Esophagus mucosa (tissue), 1 donor: ENCODE measurements around the gene CLRN3. TPM values are rescaled to one million over a fixed set of nuclear protein-coding genes. Genes with fewer than 3 reads are reported as not detected.

Experiments
- ATAC-seq: fragments of 200-7000 bp; cut with Tn5 transposase; one replicate; pipeline ENCODE4 v1.9.1; 2020
- total RNA-seq: library from RNA; stranded (reverse); gene quantifications from one replicate; pipeline ENCODE4 v1.2.4, GENCODE V29; 2023
- donor health status: DM: yes; HTN: yes; CAD: no.

Gene CLRN3
- total RNA-seq, 1 donor from 2014 or later: not detected

DNA sequence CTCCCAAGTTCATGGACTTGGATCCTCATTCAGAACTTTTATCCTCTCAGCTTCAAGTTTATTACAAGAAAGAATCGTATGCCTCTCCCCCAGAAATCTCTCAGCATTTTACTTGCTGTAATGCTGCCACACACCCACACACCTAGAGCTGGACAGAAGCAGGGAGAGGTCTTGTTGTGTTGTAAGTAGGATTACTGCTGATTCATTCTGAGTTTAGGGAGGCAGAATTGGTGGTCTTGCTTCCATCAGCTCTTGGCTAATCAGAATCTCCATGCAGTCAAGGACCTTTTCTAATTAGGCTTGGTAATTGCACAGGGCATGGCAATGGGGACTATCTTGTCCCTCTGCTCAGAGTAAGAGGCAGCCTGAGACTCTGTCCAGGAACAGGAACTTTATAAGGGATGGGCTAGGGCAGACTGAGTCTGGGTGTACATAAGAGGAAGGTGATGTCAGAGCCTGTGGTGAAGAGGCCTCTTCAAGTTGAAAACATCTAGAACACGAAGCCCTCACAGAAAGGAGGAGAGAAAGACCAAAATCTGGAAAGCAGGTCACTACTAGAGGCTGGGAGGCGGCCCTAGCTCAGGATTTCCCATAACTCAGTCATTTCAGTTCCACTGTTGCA, 7.1 kb upstream of the CLRN3 start:
- no peak for ATAC-seq

DNA sequence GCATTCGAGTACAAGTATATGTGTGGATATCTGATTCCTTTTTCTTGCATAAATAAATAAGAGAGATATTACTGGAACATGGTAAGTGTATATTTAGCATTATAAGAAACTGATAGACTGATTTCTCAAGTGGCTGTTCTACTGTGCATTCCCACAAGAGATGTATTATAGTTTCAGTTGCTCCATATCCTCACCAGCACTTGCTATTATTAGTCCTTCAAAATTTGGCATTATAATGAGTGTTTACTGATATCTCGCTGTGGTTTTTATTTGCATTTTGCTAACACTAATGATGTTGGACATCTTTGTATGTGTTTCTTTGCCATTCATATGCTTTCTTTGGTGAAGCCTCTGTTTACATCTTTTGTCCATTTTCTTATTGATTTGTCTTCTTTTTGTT, 4.4 kb upstream of the CLRN3 start:
- no peak for ATAC-seq

DNA sequence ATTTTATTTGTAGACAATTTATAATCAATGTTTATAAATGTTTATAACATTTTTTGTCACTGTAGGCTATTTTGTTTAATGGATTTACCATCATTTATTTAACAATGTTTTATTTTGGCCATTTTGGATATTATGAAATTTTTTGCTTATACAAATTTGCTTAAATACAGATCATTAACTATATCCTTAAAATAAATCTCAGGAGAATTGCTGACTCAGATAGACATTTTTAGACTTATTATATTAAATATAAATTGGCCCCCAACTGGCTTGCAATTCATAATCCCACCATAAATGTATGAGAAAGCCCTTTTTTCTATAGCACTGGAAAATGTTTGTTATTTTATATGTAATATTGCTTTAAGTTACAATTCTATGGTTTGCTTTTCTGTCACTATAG, 3.8 kb upstream of the CLRN3 start:
- no peak for ATAC-seq

DNA sequence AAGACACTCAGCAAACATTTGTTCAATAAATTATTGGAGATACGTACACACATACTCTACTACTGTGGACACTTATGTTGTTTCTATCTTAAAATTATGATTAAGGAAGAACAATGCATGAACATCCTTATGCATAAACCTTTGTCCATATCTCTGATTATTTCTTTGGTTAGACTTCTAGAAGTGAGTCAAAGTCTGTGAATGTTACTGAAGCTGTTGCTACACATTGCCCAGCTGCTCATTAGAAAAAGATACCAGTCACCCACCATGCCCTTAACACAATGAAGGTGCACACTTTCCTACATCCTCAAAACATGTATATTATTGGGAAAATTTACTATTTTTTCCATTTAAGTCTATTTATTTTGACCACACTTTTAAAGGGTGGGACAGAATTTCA, 1.4 kb upstream of the CLRN3 start:
- ATAC-seq: no peak

DNA sequence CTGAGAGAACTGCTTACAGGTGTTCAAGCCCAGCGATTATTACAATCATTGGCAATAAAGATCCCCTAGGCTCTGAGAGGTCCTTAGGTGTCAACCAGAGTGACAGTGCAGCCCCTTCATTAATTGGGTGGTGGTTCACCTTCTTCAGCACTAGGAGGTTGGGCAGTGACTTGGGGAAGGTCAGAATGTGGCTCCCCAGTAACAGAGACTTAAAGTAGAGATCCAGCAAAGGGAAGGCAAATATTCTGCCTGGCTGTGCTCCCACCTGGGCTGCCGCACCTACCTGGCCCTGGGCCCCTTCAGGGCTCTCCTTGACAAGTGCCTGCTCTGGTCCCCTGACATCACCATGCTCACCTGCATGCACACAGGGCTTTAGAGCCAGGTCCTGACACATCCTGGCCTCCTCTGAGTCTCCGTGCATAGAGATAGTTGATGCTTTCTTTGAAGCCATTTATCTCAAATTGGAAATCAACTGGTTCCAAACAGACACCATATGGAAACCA, 1.9 kb downstream of the CLRN3 start:
- ATAC-seq: no peak

DNA sequence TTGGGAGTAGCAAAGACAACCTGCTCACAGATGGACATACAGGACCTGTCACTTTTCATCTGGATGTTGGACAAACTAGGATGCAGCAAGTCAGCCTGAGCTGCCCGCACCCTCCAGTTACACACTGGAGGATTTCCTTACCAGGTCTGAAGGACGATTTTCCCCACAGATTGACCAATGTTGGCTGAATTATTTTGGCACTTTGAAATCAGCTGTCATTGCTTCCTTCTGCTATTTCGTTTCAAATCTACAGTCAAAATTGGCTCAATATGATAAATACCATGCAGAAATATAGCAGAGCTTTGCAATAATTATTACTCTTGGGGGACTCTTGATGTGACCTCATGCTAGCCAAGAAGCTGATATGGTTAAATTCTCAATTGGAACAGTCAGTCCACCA, 2.5 kb downstream of the CLRN3 start:
- no peak for ATAC-seq

DNA sequence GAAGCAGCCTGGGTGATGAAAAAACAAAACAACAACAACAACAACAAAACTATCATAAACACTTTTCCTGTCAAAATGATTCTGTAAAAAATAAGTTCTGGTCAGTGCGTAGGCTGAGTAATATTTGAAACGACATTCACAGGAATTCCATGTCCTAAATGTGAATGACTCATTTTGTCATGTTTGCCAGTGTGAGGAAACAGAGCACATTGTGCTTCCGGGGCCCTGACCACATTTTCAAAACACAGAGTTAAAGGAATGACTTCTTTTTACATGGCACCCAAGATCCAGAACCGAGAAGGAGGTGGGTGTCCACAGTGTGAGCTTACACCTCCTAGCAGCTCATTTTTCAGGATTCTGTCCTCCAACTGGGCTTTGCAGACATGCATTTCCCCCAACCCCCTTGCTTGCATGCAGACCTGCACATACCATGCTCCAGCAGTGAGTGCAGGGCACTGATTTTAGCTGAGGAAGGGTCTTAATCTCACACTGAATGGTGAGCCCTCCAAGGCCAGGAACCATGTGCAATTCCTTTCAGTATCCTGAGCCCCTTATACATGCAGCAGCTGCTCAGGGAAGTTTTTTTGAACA, 3.0 kb downstream of the CLRN3 start:
- no peak for ATAC-seq

DNA sequence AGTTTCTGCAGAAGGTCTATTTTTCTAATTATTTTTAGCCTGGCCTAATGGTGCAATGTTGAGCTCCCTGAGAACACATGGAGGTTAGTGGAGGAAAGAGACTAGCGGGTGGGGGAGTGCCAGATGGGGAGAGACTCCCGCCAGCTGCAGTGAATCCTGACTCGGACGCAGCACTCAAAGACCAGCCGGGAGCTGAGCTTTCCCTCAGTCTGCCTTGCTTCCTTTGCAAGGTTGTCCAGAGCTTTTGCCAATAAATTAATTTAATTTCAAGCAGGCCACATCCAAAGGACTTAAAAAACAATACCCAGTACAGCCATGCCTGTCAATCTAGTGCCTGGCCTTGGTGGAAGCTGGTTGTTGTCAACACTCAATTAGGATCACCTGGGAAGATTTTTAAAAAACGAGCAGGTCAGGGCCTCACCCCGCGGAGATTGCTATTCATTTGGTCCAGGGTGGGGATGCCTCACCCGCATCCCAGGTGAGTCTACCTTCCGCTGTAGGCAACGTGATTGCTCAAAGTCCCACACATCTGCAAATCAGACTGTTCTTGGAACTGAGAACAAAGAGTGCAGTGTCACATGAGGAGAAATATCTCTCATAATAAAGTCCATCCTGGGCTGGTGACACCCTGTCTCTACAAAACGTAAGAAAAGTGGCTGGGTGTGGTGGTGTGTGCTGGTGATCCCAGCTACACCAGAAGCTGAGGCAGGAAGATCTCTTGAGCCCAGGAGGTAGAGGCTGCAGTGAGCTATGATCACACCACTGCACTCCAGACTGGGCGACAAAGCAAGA, 4.0 kb downstream of the CLRN3 start:
- no peak for ATAC-seq

DNA sequence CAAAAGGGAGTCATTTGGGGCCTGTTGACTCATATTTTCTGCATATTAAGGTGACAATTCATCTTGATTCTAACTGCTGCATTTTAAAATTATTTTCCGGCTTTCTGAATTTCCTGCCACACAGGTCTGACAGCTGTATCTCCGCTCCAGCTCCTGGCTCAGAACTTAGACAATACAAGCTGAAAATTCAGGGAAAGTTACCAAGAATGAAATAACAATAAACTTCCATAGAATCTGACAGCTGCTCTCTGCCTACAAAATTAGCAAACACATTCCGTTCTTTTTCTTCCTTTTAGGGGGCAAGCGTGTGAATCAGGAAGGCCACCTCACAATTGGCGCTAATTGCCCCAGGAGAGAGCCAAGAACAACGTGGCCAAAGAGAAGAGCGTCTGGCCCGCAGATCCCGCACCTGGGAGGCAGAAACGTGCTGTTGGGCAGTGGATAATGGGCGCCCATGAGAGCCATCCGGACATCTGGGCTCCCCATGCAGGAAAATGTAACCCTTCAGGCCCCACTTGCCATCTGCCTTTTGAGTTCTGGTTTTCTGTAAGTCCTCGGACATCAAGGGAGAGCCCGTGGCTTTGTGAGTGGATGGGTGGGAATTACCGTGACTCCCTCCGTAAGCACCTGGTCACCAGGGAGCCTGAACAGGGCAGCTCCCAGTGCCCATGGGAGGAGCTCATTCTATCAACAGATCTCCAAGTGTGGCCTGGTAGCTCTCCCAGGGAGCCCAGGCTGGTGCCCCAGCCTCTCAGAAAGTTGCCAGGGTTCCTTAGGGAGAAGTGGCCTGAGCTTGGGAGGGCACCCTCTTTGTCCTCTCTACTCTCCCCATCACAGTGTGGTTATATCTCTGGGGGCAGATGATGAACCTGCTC, 5.0 kb downstream of the CLRN3 start:
- ATAC-seq: no peak

DNA sequence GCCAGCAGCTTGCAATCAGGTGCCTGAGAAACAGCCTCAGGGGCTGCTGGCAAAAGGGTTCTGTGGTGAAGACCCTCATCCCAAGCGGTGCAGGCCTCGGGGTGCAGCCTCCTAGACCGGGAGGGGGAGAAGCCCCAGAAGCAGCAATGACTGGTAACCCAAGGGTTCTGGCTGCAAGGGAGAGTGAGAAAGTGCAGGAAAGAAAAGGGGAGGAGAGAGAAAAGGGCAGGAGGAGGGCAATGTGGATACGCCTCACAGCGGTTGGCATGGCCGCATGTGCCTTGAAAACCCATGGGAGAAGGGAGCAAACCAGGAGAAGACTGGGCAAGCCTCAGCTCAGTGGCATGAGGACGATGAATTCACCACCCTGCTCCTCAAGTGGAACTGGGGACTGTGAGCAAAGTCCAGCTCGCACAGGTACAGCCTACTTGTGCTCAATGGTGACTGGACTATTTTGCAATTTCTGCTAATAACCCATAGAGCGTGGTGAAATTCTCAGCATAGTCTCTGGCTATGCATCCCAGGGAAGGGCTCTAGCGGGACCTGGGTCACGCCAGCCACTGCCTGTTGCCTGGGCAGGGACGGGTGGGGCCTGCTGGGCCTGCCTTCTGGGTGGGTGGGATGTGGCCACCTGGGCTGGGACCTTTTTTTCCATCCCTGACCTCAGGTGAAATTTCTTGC, 6.2 kb downstream of the CLRN3 start:
- peak; percentile 30 for ATAC-seq

DNA sequence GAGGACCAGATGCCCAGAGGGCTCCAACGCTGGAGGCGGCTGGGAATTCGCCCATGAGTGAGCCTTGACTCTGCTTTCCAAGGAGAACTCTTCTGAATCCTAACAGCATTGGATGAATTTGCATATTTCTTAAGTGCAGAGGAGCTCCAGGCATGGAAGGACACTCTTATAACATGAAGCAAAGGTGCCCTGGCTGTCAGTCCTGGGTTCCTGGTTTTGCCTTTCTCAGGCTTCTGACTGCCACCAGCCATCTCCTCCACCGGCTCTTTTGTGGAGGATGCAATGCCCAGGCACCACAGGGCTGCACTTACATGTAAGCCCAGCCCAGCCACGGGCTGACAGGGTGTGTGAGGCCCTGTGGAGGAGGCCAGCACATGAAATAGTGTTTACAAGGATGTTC, 8.2 kb downstream of the CLRN3 start:
- ATAC-seq: no peak

DNA sequence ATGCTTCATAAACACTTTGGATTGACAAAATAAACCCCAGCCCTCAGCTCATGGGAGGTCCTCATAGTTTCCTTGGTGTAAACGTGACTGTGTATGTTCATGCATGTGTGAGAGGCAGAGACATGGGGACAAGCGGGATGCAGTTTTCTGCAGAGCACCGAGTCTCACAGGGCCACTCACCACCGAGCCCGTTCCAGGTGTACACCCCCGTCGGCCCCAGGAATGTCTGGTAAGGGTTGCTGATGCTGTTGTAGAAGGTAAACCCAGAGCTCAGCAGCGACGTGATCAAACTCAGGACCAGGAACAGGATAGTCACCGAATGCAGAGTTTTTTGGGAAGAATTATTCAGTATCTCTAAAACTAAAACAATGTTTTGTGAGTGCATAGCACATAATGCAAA, 9.2 kb downstream of the CLRN3 start:
- ATAC-seq: no peak

DNA sequence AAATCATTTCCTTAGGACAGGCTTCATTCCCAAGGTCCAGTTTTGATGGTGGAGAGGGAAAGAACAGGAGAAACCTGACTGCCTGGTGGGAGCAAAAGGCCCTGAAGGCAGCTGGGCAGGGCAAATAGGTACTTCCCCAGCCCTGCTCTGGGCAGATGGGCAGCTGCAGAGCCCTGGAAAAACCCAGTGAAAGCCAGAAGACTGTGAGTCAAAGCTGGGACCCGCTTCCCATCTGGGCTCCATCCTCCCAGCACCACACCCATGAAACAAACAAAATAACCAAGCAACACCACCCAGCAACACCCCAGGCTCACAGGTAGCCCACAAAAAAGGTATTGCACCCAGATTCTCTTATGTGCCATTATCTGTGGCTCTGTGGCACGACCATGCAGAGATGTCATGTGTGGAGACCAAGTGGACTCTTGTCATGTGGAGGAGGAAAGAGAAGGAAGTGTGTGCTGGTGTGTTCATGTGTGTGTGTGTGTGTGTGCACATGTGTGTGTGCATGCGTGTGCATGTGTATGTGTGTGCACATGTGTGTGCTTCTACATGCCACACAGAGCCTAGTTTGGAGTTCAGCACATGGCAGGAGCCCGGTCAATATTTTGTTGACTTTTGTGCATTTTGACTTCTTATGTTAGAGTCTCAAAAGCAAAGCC, 9.8 kb downstream of the CLRN3 start:
- no peak for ATAC-seq

DNA sequence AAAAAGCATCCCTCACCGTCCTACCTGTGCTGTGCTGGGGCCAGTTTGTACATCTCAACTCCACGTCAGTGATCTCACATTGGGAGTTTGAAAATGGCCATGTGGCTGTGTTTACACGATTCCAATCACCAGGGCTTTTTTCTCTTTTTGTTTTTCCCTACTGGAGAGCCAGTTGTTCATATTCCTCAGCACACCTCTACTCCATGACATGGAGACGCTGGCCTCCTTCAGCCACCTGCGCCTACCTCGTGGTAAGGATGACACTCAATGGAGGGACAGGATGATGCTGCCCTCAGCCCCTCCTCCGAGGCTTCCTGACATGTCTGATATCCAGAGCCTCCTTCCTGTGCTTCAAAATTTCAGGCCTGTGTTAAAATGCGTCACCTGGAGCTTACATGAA, 10.3 kb downstream of the CLRN3 start:
- no peak for ATAC-seq

DNA sequence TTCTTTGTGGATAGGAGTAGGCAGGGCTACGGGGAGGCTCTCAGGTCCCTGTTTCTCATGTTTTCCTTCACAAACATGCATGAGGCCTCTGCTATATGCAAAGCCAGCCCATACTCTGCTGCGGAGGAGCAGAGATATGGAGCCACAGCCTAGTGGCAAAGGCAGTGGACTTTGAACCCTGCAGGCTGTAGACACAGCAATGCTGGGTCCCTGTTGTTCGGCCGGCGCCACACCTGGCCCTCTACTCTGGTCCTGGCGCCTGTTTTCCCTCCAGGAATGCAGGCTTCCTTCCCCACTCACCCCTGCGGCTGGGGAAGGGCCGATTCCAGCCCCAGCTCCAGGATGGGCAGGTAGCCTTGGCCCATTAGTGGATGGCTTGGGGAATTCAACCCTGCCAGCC, 11.5 kb downstream of the CLRN3 start:
- ATAC-seq: no peak

DNA sequence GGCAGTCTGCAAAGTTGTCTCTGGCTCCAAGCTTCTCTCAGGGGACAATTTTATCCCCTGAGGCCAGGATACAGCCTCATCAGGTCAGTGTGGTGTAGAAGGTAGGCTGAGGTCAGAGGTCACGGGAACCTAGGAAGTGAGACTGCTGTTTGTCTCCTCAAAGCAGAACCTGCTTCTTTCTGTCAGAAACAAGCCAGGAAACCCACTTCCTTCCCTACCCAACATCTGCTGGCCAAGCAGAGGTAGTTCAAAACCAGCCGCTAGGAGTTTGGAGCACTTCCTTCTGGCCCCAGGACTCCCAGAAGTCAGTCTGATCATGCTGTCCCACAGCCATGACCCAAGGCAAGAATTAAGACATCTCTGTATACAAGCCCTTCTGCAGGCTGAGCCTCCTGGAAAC, 12.2 kb downstream of the CLRN3 start:
- peak; percentile 13 for ATAC-seq

DNA sequence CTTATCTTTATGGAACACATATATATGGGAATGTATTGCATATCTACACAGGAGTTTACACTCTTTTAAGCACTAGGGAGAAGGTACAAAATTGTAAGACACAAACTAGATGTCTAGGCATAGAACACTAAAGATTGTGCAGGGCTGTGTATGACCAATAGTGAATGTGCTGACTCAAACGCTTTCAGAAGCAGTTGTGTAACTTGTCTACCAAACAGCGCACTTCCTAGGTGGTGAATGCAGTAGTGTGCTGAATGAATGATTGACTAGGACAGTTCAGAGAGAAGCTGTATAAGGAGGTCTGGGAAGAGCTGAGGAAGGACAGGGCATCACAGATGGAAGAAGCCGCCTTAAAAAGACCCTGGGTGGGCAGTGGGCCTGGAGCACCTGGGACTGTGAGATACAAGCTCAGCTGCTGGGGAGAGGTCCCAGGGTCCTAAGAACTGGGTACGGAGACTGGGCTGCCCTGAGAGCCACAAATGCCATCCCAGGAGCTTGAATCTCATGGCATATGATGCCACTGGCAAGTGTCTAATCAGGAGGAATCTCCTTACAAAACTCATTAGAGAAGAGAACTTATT, 14.2 kb downstream of the CLRN3 start:
- ATAC-seq: peak; percentile 19

DNA sequence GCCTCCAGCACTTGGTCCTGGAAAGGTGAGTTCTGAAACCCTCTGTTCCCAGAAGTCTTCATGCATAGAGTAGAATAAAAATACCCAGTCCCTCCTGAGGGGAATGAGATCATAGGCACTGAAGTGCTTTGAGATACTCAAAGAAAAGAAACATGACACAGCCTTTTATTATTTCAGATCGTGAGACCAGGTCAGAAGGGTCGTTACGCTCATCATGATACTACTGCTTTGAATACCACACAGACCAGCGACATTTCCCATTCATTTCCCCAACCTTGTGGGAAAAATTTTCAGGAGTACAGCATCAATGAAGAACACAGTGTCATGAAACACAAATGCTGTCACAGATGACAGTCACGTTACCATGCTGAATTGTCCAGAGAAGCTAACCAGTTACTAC, 15.0 kb downstream of the CLRN3 start:
- no peak for ATAC-seq

DNA sequence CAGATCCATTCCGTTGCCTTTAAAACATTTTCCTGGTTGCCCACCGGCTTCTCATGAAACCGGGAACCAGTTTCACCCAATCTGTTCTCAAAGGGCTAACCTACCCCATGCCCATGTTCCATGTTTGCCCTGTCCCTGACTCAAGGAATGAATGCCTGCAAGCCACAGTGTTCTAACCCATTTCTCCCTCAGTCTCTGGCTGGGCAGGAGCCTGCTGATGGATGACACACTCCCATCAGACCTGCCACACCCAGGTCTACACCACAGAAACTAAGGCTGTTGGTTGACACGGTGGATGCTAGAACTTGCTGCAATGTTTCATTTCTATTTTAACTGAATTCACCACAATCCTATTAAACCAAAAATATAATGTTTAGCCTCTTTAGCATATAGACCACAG, 15.6 kb downstream of the CLRN3 start:
- no peak for ATAC-seq

DNA sequence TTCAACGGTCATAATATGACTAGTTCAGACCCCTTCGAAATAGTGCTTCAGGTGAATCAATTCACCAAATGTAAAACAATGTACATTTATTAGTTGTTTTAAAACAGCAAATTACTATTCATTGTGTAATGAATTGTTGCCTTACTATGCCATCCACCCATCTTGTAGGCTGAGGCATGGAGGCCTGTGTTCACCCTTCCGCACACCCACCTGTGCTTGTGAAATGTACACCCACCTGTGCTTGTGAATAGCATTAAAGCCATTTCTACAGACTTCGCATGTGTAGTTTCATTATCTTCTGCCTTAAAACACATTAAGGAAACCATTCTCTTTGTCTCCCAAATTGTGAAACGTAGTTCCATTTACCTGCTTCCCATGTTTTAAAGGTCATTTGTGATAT, 16.8 kb downstream of the CLRN3 start:
- no peak for ATAC-seq

DNA sequence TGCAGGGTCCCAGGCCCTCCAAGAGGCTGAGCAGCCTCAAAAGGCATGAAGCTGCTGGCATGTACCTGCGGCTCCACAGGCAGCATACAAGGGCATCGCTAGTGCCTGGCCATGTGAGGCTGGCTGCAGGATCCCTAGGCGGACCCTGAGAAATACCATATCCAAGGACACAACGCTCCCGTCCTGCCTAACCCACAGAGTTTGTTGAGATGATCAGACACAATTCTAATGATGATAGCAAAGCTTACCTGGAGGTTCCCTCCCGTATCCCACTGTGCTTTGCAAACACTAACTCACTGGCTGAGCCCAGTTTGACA, 17.3 kb downstream of the CLRN3 start:
- ATAC-seq: no peak
